Embryonic facial prominence (tissue), 1 donor: ENCODE results near the gene UBE2Q2.
"Not testable (repeated sequence)": the region's sequence is repeated elsewhere in the genome, so short reads cannot be mapped to it uniquely, and the experiment has no call there.

ENCODE experiments used
- DNase-seq: peaks from one replicate; pipeline ENCODE4 v3.0.0-alpha.2; 2016; ENCODE audit errors: extremely low spot score

The UBE2Q2 gene

DNA sequence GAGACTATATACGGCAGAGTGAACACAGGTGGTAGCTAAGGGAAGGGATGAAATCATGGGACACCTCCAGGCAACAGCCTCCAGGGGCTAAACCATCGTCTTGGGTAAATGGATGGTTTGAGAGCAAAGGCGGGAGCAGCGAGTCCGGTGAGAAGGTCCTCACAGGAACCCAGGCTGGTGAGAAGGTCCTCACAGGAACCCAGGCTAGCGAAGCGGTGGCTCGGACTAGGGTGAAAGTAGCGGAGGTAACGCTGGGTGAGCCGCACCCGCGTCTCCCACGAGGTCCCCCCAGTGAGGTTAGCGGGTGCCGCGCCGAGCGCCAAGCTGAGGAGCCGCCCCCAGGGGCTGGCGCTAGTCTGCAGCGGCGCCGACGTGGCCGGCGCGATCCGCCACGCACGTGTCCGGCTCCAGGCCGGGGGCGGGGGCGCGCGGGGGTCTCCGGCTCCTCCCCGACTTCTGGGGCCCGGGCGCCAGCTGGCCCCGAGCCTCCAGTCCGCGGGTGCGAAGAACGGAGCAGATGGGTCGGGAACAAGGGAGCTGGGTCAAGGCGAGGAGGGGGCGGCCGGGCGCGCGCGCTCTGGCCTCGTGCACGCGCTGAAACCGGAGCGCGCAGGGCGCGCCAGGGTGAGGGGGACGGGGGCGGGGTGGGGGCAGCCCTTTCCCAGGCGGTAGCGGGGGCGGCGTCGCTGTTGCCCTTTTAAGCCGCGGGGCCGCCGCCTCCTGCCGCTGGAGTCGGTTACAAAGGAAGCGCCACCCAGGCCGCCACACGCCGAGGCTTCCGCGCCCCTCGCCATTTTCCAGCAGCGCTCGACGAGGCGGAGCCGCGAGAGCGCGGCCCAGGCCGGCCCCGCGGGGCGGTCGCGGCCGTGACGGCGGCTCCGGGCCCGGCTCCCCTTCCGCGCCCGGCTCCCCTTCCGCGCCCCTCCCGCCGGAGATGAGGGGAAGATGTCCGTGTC lies at the start of gene UBE2Q2:
Gene UBE2Q2, plus strand, starts transcription at position 726 of the 956 bp plus-strand sequence. Its CDS starts 220 bp downstream, at position 946.
- DNase-seq, result peak; percentile 54

DNA sequence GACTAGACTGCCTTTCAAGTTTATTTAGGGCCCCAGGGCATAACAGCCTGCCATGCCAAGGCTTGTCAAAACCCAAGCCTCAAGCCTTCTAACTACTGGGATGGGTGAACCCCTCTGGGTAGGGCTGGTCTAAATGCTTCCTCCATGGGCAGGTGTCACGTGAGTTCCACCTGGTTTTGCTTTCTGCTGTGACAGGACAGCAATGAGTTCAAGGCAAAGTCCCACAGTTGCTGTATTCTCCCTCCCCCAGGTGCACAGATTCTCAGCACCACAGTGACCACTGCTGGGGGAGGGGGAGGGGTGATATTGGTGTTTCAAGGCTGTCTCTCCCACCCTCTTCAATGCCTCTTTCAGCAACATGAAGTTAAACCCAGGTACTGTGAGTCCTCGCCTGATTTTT lies 46.9 kb upstream of the UBE2Q2 start:
- DNase-seq, result no peak

GRCh38 chr15:75797146-75797545 lies 46.1 kb upstream of the UBE2Q2 start:
- DNase-seq, result not testable (repeated sequence)

- no peak for DNase-seq
Measured at GRCh38 chr15:75799190-75799589, 44.1 kb upstream of the UBE2Q2 start.

GRCh38 chr15:75800409-75800808 lies 42.8 kb upstream of the UBE2Q2 start:
- DNase-seq, result not testable (repeated sequence)

DNA sequence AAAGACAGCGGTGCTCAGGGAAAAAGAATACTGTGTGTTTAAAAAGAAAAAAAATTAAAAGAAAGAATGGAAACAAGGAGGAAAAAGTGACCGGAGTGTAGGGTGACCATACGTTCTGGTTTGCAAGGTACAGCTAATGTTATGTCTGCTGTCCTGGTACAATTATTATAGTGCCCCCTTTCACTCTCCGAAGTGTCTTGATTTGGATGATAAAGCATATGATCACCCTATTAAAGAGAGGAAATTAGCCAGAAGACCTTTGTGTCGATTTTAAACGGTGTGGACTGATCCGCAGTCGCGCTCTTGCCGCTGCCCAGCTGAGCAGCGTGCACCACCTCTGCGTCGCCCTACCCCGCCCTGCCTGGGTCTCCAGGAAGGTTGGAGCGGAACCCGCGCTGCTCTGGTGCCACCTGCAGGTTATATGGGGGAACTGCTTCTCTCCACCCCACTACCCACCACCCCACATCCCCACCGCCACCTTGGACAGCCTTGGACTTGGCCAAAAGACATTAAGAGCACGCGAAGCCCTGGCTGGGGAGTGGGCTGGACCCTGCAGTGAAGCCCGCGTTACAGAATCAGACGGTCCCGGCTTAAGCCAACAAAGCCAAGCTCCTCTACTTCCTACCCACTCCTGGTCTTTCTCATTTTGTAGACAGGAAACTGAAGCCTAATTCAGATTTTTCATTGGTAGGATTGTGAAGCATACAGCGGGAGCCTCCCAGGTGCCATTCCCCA lies 41.2 kb upstream of the UBE2Q2 start:
- peak; percentile 39 for DNase-seq

DNA sequence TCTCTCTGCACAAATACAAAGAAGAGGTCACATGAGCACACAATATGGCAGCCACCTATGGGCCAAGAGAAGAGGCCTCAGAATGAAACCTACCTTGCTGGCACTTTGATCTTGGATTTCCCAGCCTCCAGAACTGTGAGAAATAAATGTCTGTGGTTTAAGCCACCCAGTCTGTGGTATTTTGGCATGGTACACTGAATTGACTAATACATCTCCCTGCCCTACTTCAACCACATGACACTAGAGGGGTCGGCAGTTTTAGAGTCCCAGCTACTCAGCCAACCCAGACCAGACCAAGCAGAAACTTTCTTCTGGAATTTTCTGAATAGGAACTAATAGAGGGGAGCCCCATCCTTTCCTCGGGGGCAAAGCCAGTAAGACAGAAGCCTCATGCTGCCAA lies 35.8 kb upstream of the UBE2Q2 start:
- not testable (repeated sequence) for DNase-seq

GRCh38 chr15:75808009-75808408 lies 35.2 kb upstream of the UBE2Q2 start:
- not testable (repeated sequence) for DNase-seq

- DNase-seq, result no peak
Measured at GRCh38 chr15:75808563-75808962, 34.7 kb upstream of the UBE2Q2 start.

DNA sequence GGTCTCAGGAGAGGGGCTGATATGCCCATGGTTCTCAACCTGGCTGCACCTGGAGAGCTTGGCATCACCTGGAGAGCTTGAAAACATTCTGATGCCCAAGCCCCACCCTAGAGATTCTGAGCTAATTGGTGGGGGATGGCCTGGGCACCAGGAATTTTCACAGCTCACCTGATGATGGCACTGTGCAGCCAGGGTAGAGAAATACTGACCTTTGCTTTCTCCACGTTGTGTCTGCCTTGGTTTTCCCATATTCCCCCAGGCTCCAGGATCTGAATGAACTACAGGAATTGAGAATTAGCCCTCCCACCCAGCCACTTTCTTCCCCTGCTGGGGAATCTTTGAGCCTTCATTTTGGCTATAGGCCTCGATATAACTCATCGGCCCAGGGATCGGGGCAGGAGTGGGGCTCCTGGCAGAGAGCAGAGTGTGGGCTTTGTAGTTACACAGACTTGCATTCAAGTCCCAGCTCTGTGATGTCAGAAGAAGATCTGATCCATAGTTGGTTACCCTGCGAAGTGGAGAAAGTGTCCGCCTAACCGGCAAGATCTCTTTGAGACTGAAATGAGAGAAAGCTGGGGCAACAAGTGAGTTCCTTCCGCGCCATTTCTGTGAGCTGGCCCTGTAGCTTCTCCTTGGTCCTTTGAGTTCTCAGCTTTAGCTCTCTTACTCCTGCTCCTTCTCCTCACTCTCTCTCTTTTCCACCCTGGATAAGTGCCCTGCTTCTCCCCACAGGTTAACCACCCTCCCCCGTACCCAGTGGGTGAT lies 33.1 kb upstream of the UBE2Q2 start:
- no peak for DNase-seq

DNA sequence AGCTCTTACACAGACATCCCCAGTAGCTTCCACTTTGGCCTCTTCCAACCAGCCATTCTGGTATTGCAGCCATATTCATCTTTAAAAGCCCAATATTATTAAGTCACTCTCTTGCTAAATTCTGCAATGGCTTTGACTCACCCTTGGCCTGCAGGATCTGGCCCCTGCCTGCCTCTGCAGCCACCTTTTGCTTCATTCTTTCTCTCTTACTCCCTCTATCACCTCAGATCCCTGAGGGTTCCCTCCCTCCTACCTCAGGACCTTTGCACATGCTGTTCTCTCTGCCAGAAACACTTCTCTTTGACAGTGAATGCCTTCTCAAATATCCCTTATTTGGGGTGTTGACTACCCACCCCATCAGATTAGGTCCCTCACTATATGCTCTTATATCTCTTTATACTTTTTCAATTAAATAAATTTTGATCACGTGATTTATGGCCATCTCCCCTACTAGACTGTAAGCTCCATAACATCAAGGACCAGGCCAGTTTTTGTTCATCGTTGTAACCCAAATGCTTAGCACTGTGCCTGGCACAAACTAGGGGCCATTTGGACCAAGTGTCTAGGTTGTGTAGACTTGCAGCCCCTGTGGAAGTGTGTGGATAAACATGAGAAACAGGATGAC lies 32.3 kb upstream of the UBE2Q2 start:
- no peak for DNase-seq

DNA sequence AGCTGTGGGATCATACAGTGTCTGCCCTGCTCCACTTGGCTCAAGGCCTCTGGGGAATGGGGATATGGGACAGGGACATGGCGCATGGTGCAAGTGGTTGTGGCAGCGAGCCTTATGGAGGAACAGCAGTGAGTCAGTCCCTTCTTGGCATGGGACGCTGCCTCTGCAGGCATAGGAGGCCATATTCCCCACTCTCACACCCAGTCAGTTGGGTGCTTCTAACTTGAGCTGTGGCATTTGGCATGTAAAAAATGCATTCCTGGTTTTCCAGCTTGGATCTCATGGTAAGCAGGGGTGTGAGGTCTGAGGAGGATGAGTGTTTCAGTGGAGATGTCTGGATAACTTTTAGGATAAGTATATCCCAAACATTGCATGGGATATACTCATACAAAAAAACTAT lies 31.6 kb upstream of the UBE2Q2 start:
- no peak for DNase-seq

DNA sequence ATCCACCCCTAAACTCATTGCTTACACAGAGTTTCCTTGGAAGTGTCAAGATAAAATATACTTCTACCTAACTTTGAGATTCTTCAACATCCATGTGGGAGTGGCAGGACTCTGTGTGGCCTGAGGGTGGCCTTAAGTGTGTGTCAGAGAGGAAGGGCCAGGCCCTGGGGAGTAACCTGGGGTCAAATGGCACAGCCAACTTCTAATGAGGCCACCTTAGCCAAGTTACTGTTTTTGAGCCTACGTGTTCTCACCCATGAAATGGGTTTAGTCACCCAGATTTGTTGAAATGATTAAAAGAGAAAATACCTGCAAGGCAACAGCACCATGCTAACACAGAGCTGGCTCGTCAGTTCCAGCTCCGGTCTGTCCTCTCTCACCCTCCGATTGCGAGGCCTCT lies 28.5 kb upstream of the UBE2Q2 start:
- DNase-seq, result no peak

DNA sequence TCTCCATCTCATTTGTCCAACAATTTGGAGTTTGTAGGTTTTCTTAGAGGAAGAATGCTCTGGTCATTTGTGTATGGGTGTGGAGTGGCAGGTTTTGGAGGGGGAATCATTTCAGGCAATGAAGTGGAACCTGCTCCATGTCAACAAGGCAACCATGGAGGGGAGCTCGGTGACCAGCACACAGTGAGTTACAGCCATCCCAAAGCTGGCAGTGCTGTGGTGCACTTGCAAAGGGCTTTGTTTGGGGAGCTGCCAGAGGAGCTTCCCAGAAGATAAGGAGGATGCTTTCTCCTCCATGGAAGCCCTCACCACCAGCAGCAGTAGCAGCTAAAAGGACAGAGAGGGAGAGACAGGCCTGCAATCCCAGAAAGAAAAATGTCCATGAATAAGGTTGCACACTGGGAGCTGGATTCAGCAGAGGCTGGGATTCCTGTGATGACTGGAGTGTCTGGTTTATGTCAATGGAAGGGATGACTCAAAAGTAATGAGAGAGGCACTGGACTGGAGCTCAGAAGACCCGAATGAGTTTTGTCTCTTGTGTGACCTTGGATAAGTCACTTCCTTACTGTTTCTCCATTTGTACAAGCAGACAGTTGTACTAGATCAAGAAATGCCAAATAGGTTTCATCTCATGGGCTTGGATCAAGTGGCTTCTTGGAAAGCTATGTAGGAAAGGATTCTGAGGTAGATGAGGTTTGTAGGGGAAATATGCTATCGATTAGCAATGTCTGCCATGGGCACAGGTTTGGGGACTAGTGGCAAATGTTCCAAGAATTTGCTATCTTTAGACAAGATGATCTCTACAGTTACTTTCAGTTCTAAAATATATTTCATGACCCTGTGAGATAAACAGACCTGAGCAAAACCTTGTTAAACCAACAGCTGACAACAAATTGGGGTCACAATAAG lies 27.2 kb upstream of the UBE2Q2 start:
- no peak for DNase-seq

GRCh38 chr15:75817138-75817935 lies 25.9 kb upstream of the UBE2Q2 start:
- no peak for DNase-seq

DNA sequence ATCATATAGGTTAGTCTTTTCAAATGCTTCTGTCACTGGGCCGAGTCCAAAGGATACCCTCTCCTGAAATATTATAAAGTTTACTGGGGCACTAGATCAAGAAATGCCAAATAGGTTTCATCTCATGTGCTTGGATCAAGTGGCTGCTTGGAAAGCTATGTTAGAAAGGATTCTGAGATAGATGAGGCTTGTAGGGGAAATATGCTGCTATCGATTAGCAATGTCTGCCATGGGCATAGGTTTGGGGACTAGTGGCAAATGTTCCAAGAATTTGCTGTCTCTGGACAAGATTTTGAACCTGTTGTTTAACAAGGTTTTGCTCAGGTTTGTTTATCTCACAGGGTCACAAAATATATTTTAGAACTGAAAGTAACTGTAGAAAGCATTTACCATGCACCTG lies 23.0 kb upstream of the UBE2Q2 start:
- DNase-seq, result no peak

DNA sequence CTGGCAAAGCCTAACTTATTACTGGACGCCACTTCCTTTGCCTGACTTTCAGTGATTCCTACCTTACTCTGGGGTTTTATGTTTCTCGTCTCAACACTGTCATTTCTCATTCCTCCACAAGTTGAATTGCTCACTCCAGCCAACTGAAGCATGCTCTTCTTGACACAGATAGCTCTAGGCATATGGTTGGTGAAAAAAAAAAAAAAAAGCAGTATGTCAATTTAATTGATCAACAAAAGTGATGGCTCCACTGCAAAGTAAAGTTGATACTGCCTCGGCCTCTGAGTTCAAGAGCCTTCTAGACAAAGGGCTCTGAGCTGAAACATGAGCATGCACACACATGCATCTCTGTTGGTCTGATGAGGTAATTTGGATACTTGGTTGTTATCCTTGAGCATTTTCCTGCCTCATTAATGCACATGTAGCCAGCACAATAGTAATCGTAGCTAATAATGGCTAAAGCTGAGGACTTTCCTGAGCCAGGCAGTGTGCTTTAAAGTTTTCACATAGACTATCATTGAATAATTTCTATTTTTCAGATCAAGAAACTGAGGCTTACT lies 21.4 kb upstream of the UBE2Q2 start:
- no peak for DNase-seq

DNA sequence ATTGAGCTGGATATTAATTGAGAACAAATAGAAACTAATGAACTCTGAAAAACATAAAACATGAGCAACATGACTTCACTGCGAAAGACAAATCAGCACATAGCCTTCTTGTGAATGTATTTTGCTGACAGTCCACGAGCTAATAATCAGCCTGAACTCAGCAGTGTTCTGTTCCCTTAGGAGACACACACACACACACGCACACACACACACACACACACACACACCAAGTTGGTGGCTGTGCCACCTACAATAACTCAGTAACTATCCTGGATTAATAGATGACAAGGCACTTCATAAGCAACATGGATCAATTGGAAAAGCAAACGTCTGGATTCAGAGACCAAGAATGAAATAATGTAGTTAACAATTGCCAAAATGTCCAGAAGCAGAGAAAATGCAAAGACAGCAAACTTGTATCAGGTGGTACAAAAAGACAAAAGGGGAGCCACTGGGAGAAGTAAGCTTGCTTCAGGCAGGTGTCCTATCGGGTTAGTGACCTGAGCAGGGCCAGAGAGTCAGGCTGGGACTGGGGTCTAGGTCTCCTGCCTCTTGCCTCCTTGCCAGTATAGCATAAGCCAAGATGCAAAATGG lies 20.5 kb upstream of the UBE2Q2 start:
- no peak for DNase-seq
